ENCODE data around the gene SELENOW. TPM values are rescaled to one million over a fixed set of nuclear protein-coding genes. Genes with fewer than 3 reads are reported as not detected.

SELENOW gene
- total and polyA plus RNA-seq, 7 donors: 329 to 3,138 (median 1,579) TPM

- no peak for TF ChIP-seq POLR2A (IDR thresholded peaks at IDR 0.05)
- peak; percentile 73 to 85 (median 78) for TF ChIP-seq CTCF (IDR thresholded peaks at IDR 0.05)
- peak in 3 of 4 donors; percentile 5 to 25 (median 8) for TF ChIP-seq POLR2AphosphoS5 (IDR thresholded peaks at IDR 0.05)
- TF ChIP-seq EP300 (IDR thresholded peaks at IDR 0.05): no peak
Observed at GRCh38 chr19:47765523-47766358, 12.8 kb upstream of the SELENOW start.

GRCh38 chr19:47766359-47766620, 12.2 kb upstream of the SELENOW start:
- H3K27me3 ChIP-seq: no peaks in the 10 kb centered on the region
- no peaks in the 10 kb centered on the region for H3K9me3 ChIP-seq
- no peak for TF ChIP-seq CTCF (IDR thresholded peaks at IDR 0.05)
- TF ChIP-seq POLR2A (IDR thresholded peaks at IDR 0.05): no peak
- TF ChIP-seq EP300 (IDR thresholded peaks at IDR 0.05): no peak
- no peak for TF ChIP-seq POLR2AphosphoS5 (IDR thresholded peaks at IDR 0.05)
- 87 to 89% methylated on average over 7 of the region's 7 CpGs for WGBS, 2 donors
- intact Hi-C loops (cut with DNase I): loop anchor here (1.0 to 5.0 kb wide), 2 partner anchors 22 to 96 kb away; no protein-coding TSS in a partner anchor
- no peak overlapping the region for H3K27ac ChIP-seq
- peaks cover 0 to 7% (median 3%) of the 10 kb centered on the region in 4 donors for H3K4me1 ChIP-seq
- H3K4me3 ChIP-seq: no peak overlapping the region
- H3K36me3 ChIP-seq: no peaks in the 10 kb centered on the region
- DNase-seq: no peak

More at GRCh38 chr19:47765523-47766358, 12.8 kb upstream of the SELENOW start:
- no peak overlapping the region for H3K27ac ChIP-seq
- DNase-seq: peak; percentile 81
- intact Hi-C loops (cut with DNase I): loop anchor here (1.0 to 5.0 kb wide), 2 partner anchors 23 to 97 kb away; no protein-coding TSS in a partner anchor
- WGBS, 2 donors: 30 to 48% methylated on average over 19 of the region's 19 CpGs
- H3K4me1 ChIP-seq: peaks cover 0 to 7% (median 3%) of the 10 kb centered on the region in 4 donors
- no peaks in the 10 kb centered on the region for H3K36me3 ChIP-seq
- no peaks in the 10 kb centered on the region for H3K27me3 ChIP-seq
- H3K4me3 ChIP-seq: no peak overlapping the region
- no peaks in the 10 kb centered on the region for H3K9me3 ChIP-seq

- TF ChIP-seq EP300 (IDR thresholded peaks at IDR 0.05): no peak
- no peak for TF ChIP-seq CTCF (IDR thresholded peaks at IDR 0.05)
- TF ChIP-seq POLR2A (IDR thresholded peaks at IDR 0.05): no peak
- no peak for TF ChIP-seq POLR2AphosphoS5 (IDR thresholded peaks at IDR 0.05)
- Histone ChIP-seq H3K9me3 (no peaks in the 10 kb centered on the region), H3K27me3 (no peaks in the 10 kb centered on the region), H3K36me3 (no peaks in the 10 kb centered on the region), H3K4me3 (no peak overlapping the region), H3K27ac (no peak overlapping the region), H3K4me1 (peaks cover 0 to 7% (median 3%) of the 10 kb centered on the region in 4 donors)
- no peak for DNase-seq
- intact Hi-C loops (cut with DNase I): loop anchor here (1.0 to 5.0 kb wide), 2 partner anchors 22 to 96 kb away; no protein-coding TSS in a partner anchor
- WGBS, 2 donors: 85 to 87% methylated on average over 7 of the region's 7 CpGs
Observed at GRCh38 chr19:47766670-47767069, 11.8 kb upstream of the SELENOW start.

- no peaks in the 10 kb centered on the region for H3K36me3 ChIP-seq
- no peak for TF ChIP-seq CTCF (IDR thresholded peaks at IDR 0.05)
- no peak for TF ChIP-seq EP300 (IDR thresholded peaks at IDR 0.05)
- no peak for TF ChIP-seq POLR2AphosphoS5 (IDR thresholded peaks at IDR 0.05)
- no peak for TF ChIP-seq POLR2A (IDR thresholded peaks at IDR 0.05)
- no peaks in the 10 kb centered on the region for H3K9me3 ChIP-seq
- H3K27me3 ChIP-seq: no peaks in the 10 kb centered on the region
- H3K4me3 ChIP-seq: no peak overlapping the region
- peaks cover 0 to 7% (median 3%) of the 10 kb centered on the region in 4 donors for H3K4me1 ChIP-seq
- intact Hi-C loops (cut with DNase I): loop anchor here (5.0 kb wide), 1 partner anchor 95 kb away; no protein-coding TSS in a partner anchor
- H3K27ac ChIP-seq: no peak overlapping the region
- no peak for DNase-seq
- WGBS, 2 donors: 37 to 83% methylated on average over 2 of the region's 2 CpGs
Observed at GRCh38 chr19:47767349-47767748, 11.2 kb upstream of the SELENOW start.
